ENCODE results near the gene STAC. TPM values are rescaled to one million over a fixed set of nuclear protein-coding genes. Genes with fewer than 3 reads are reported as not detected.

The STAC gene, protein sequence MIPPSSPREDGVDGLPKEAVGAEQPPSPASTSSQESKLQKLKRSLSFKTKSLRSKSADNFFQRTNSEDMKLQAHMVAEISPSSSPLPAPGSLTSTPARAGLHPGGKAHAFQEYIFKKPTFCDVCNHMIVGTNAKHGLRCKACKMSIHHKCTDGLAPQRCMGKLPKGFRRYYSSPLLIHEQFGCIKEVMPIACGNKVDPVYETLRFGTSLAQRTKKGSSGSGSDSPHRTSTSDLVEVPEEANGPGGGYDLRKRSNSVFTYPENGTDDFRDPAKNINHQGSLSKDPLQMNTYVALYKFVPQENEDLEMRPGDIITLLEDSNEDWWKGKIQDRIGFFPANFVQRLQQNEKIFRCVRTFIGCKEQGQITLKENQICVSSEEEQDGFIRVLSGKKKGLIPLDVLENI
- total RNA-seq (1 to 10 TPM in 2 of 10 donors, under 1 TPM in 8; 0.13 to 1.5 (median 0.55) TPM), polyA plus RNA-seq (under 1 TPM; 0.28 to 0.29 TPM)
- long read RNA-seq, donor 1, partial matches to known transcripts: 0 of 2 reads
- long read RNA-seq, donor 1, other reads (novel, unspliced or antisense): 2 of 2 reads
- long read RNA-seq, donor 2, partial matches to known transcripts: 0 of 1 reads
- long read RNA-seq, donor 2, other reads (novel, unspliced or antisense): 1 of 1 reads
- long read RNA-seq, donor 3: 0 reads

DNA sequence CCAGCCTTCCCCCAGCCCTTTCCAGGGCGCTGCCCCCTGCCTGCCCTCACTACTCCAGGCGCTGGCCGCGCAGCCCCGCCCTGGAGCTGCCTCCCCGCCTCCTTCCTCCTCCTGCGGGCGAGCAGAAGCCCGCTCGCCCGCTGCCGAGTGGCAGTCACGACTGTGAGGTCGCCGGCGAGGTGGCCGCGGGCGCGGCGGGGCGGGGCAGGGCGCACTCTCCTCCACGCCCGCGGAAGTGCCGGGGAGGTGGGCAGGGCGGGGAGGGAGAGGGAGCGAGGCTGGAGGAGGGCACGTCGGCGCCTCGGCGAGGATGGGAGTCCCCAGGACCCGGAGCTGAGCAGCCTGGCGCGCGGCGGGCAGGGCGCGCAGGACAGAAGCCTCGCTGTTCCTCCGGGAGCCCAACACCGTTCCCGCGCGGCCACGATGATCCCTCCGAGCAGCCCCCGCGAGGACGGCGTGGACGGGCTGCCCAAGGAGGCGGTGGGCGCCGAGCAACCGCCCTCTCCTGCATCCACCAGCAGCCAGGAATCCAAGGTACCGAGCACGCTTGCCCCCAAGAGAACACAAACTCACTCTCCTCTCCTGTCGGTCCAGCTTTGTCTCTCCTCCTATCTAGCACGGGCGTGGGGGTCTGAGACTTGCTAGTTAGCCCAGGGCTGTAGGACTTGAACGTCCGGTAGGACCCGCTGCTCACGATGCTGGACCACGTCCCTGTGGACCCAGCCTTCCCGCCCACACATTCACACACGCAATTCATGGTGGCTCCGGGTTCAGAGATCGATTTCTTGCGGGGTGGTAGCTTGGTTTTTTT is at the start of gene STAC:
TSS of gene STAC (plus strand) at position 284 of the 811 bp plus-strand sequence. CDS start at position 424, 140 bp downstream.
- Histone ChIP-seq H3K9me3 (no peaks in the 10 kb centered on the region), H3K27me3 (peaks cover 0 to 37% (median 25%) of the 10 kb centered on the region in 7 donors), H3K4me1 (peaks cover 0 to 19% (median 7%) of the 10 kb centered on the region in 9 donors), H3K4me3 (peak within 1 kb of the TSS in 9 of 10 donors; percentile 35 to 64 (median 50)), H3K27ac (peak within 1 kb of the TSS in 4 of 10 donors; percentile 3 to 53 (median 32)), H3K36me3 (no peaks in the 10 kb centered on the region)
- TF ChIP-seq, protein P1, sequence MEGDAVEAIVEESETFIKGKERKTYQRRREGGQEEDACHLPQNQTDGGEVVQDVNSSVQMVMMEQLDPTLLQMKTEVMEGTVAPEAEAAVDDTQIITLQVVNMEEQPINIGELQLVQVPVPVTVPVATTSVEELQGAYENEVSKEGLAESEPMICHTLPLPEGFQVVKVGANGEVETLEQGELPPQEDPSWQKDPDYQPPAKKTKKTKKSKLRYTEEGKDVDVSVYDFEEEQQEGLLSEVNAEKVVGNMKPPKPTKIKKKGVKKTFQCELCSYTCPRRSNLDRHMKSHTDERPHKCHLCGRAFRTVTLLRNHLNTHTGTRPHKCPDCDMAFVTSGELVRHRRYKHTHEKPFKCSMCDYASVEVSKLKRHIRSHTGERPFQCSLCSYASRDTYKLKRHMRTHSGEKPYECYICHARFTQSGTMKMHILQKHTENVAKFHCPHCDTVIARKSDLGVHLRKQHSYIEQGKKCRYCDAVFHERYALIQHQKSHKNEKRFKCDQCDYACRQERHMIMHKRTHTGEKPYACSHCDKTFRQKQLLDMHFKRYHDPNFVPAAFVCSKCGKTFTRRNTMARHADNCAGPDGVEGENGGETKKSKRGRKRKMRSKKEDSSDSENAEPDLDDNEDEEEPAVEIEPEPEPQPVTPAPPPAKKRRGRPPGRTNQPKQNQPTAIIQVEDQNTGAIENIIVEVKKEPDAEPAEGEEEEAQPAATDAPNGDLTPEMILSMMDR (IDR thresholded peaks at IDR 0.05): no peak
- DNase-seq (peak in 1 of 2 donors; percentile 24), ATAC-seq (peak in 6 of 8 donors; percentile 33 to 51 (median 42))
- intact Hi-C loops (cut with DNase I): no loop called here
- 1% methylated on average over 54 to 73 of the region's 73 CpGs for WGBS, 2 donors

DNA sequence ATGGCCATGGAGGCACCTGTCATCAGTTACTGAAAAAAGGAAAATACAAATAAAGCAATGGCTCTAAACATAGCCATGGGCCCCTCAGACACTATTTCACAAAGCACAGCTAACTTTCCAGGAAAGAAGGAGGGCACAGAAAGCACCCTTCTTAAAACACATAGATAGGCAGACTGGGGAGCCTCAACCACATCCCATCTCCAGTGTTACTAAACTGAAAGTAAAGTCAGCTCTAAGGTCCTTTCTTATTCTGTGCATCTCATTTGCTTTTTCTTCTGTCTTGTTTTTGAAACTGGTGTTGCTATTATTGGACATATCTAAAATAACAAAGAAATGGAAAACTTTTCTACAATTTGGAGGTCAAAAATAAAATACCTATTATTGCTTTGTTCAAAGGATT is 48.2 kb upstream of the STAC start:
- no peak for DNase-seq
- Histone ChIP-seq H3K27me3 (no peaks in the 10 kb centered on the region), H3K36me3 (no peaks in the 10 kb centered on the region), H3K27ac (no peak overlapping the region), H3K4me3 (no peak overlapping the region), H3K9me3 (no peaks in the 10 kb centered on the region), H3K4me1 (no peaks in the 10 kb centered on the region)
- TF ChIP-seq, protein P1 (IDR thresholded peaks at IDR 0.05): no peak
- ATAC-seq: no peak
- intact Hi-C loops (cut with DNase I): no loop called here

DNA sequence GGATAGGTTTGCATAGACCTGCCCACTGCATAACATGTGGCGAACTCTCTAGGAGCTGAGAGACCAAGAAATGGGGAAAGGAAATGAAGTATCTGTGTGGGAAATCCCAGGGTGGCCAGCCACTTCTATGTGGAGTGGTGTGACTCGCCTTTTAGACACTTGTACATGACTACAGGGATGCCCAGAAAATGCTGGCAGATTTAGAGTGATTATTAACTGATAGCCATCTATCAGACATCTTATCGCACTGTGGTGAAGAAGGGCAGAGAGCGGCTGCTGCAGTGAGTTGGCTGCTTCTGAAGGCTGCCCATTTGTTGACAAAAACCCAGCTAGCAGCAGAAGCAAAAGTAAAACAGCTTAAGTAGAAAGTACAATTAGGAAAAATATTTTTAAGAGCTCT is 18.1 kb upstream of the STAC start:
- H3K27me3 ChIP-seq: no peaks in the 10 kb centered on the region
- no peak for ATAC-seq
- H3K4me1 ChIP-seq: no peaks in the 10 kb centered on the region
- no peaks in the 10 kb centered on the region for H3K36me3 ChIP-seq
- H3K4me3 ChIP-seq: no peak overlapping the region
- 75 to 88% methylated on average over 4 of the region's 4 CpGs for WGBS, 2 donors
- intact Hi-C loops (cut with DNase I): no loop called here
- H3K27ac ChIP-seq: no peak overlapping the region
- DNase-seq: no peak
- TF ChIP-seq, protein P1 (IDR thresholded peaks at IDR 0.05): no peak
- H3K9me3 ChIP-seq: peaks cover 0 to 19% (median 5%) of the 10 kb centered on the region in 11 donors

DNA sequence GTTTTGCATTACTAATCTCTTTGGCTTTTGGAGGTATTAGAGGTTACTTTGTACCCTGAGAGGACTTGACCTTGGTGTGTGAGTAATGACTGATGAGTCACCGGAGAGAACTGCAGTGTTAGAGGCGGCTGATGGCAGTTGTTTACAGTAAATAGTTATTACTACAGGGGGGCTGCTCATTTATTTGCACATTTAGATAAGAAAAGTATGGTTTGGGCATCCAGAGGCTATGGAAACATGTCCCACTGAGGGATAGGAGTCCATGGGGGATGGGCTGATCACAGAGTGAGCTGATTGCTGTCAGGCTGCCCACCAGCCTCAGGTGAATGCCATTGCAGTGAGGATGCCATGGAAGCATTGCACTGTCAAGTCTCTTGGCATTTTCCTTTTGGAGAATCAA is 17.3 kb upstream of the STAC start:
- 45 to 53% methylated on average over 2 of the region's 2 CpGs for WGBS, 2 donors
- intact Hi-C loops (cut with DNase I): no loop called here
- TF ChIP-seq, protein P1 (IDR thresholded peaks at IDR 0.05): no peak

More for the DNA sequence above, 17.3 kb upstream of the STAC start:
- Histone ChIP-seq H3K4me3 (no peak overlapping the region), H3K36me3 (no peaks in the 10 kb centered on the region), H3K27me3 (no peaks in the 10 kb centered on the region), H3K27ac (no peak overlapping the region), H3K9me3 (peaks cover 0 to 19% (median 5%) of the 10 kb centered on the region in 11 donors), H3K4me1 (no peaks in the 10 kb centered on the region)
- DNase-seq (no peak), ATAC-seq (no peak)
